Measurements from ENCODE around the gene ERCC2. TPM values are rescaled to one million over a fixed set of nuclear protein-coding genes. Genes with fewer than 3 reads are reported as not detected.
A peak's percentile ranks its signal among the peaks of the same experiment; 100 is the strongest.
"Not testable (repeated sequence)": the region's sequence is repeated elsewhere in the genome, so short reads cannot be mapped to it uniquely, and the experiment has no call there.

The ERCC2 gene
- total RNA-seq (10 to 100 TPM; 11.1 to 15.7 (median 12.2) TPM), polyA plus RNA-seq (9.6 TPM)
- long read RNA-seq, donor 1, full-length matches to known transcripts: 7 of 16 reads
- long read RNA-seq, donor 1, partial matches to known transcripts: 4 of 16 reads
- long read RNA-seq, donor 1, other reads (novel, unspliced or antisense): 5 of 16 reads
- long read RNA-seq, donor 2, full-length matches to known transcripts: 3 of 9 reads
- long read RNA-seq, donor 2, partial matches to known transcripts: 4 of 9 reads
- long read RNA-seq, donor 2, other reads (novel, unspliced or antisense): 2 of 9 reads
- long read RNA-seq, donor 3, full-length matches to known transcripts: 10 of 30 reads
- long read RNA-seq, donor 3, partial matches to known transcripts: 13 of 30 reads
- long read RNA-seq, donor 3, other reads (novel, unspliced or antisense): 7 of 30 reads
- long read RNA-seq, donor 4, full-length matches to known transcripts: 3 of 8 reads
- long read RNA-seq, donor 4, partial matches to known transcripts: 4 of 8 reads
- long read RNA-seq, donor 4, other reads (novel, unspliced or antisense): 1 of 8 reads

- no peaks in the 10 kb centered on the region for H3K27me3 ChIP-seq (ENCODE audit: control insufficient read depth, insufficient read depth)
- WGBS: 4% methylated on average over 55 of the region's 55 CpGs
- ATAC-seq: peak; percentile 98 to 99
- H3K27ac ChIP-seq (ENCODE audit: low read length): peak within 1 kb of the TSS; percentile 82
- H3K9me3 ChIP-seq (ENCODE audit: control insufficient read depth, low read length): no peaks in the 10 kb centered on the region
- H3K4me1 ChIP-seq (ENCODE audit: control insufficient read depth, insufficient read depth, low read length): no peaks in the 10 kb centered on the region
- intact Hi-C loops (cut with DNase I): no loop called here
- peak within 1 kb of the TSS; percentile 75 for H3K4me3 ChIP-seq (ENCODE audit: low read length)
- peak; percentile 99 for DNase-seq
These were observed at the start of gene ERCC2 for GRCh38 chr19:45370410-45371204. ERCC2 (minus strand) TSS chr19:45370573; CDS start chr19:45370540, 33 bp downstream.

- no peak overlapping the region for H3K27ac ChIP-seq (ENCODE audit: low read length)
- no peaks in the 10 kb centered on the region for H3K27me3 ChIP-seq (ENCODE audit: control insufficient read depth, insufficient read depth)
- DNase-seq: peak in 1 of 3 donors; percentile 56
- 33% methylated on average over 3 of the region's 3 CpGs for WGBS
- no peaks in the 10 kb centered on the region for H3K4me1 ChIP-seq (ENCODE audit: control insufficient read depth, insufficient read depth, low read length)
- no peaks in the 10 kb centered on the region for H3K9me3 ChIP-seq (ENCODE audit: control insufficient read depth, low read length)
- no peak overlapping the region for H3K4me3 ChIP-seq (ENCODE audit: low read length)
- intact Hi-C loops (cut with DNase I): no loop called here
- no peak for ATAC-seq
These were observed 49.5 kb upstream of the ERCC2 start for GRCh38 chr19:45419895-45420294.

GRCh38 chr19:45419396-45419795 lies 49.0 kb upstream of the ERCC2 start:
- 49% methylated on average over 4 of the region's 4 CpGs for WGBS
- H3K27me3 ChIP-seq (ENCODE audit: control insufficient read depth, insufficient read depth): no peaks in the 10 kb centered on the region
- ATAC-seq (no peak), DNase-seq (peak in 1 of 3 donors; percentile 72)
- intact Hi-C loops (cut with DNase I): no loop called here
- no peaks in the 10 kb centered on the region for H3K9me3 ChIP-seq (ENCODE audit: control insufficient read depth, low read length)
- no peaks in the 10 kb centered on the region for H3K4me1 ChIP-seq (ENCODE audit: control insufficient read depth, insufficient read depth, low read length)
- H3K27ac ChIP-seq (ENCODE audit: low read length): no peak overlapping the region
- no peak overlapping the region for H3K4me3 ChIP-seq (ENCODE audit: low read length)

- Histone ChIP-seq H3K9me3 (ENCODE audit: control insufficient read depth, low read length) (no peaks in the 10 kb centered on the region), H3K4me1 (ENCODE audit: control insufficient read depth, insufficient read depth, low read length) (no peaks in the 10 kb centered on the region), H3K27me3 (ENCODE audit: control insufficient read depth, insufficient read depth) (no peaks in the 10 kb centered on the region), H3K27ac (ENCODE audit: low read length) (no peak overlapping the region), H3K4me3 (ENCODE audit: low read length) (no peak overlapping the region)
- ATAC-seq: no peak
- intact Hi-C loops (cut with DNase I): no loop called here
- peak in 1 of 3 donors; percentile 35 for DNase-seq
- WGBS: 69% methylated on average over 9 of the region's 9 CpGs
These were observed 48.4 kb upstream of the ERCC2 start for GRCh38 chr19:45418802-45419201.

GRCh38 chr19:45417151-45417550 lies 46.8 kb upstream of the ERCC2 start:
- Histone ChIP-seq H3K9me3 (ENCODE audit: control insufficient read depth, low read length) (no peaks in the 10 kb centered on the region), H3K27me3 (ENCODE audit: control insufficient read depth, insufficient read depth) (no peaks in the 10 kb centered on the region), H3K27ac (ENCODE audit: low read length) (no peak overlapping the region), H3K4me1 (ENCODE audit: control insufficient read depth, insufficient read depth, low read length) (no peaks in the 10 kb centered on the region), H3K4me3 (ENCODE audit: low read length) (no peak overlapping the region)
- ATAC-seq: no peak
- intact Hi-C loops (cut with DNase I): no loop called here
- no peak for DNase-seq
- WGBS: 81% methylated on average over 4 of the region's 4 CpGs

- intact Hi-C loops (cut with DNase I): no loop called here
- ATAC-seq (no peak), DNase-seq (no peak)
- 96% methylated on average over 8 of the region's 8 CpGs for WGBS
- Histone ChIP-seq H3K4me3 (ENCODE audit: low read length) (no peak overlapping the region), H3K4me1 (ENCODE audit: control insufficient read depth, insufficient read depth, low read length) (no peaks in the 10 kb centered on the region), H3K27me3 (ENCODE audit: control insufficient read depth, insufficient read depth) (no peaks in the 10 kb centered on the region), H3K27ac (ENCODE audit: low read length) (no peak overlapping the region), H3K9me3 (ENCODE audit: control insufficient read depth, low read length) (no peaks in the 10 kb centered on the region)
These were observed 44.1 kb upstream of the ERCC2 start for GRCh38 chr19:45414468-45414867.

- DNase-seq: no peak
- Histone ChIP-seq H3K27me3 (ENCODE audit: control insufficient read depth, insufficient read depth) (no peaks in the 10 kb centered on the region), H3K27ac (ENCODE audit: low read length) (no peak overlapping the region), H3K4me1 (ENCODE audit: control insufficient read depth, insufficient read depth, low read length) (no peaks in the 10 kb centered on the region), H3K4me3 (ENCODE audit: low read length) (no peak overlapping the region), H3K9me3 (ENCODE audit: control insufficient read depth, low read length) (no peaks in the 10 kb centered on the region)
- intact Hi-C loops (cut with DNase I): no loop called here
- no peak for ATAC-seq
- WGBS: 75% methylated on average over 6 of the region's 6 CpGs
These were observed 43.1 kb upstream of the ERCC2 start for GRCh38 chr19:45413497-45413896.

- intact Hi-C loops (cut with DNase I); ATAC-seq; H3K27me3 ChIP-seq (ENCODE audit: control insufficient read depth, insufficient read depth); H3K4me3 ChIP-seq (ENCODE audit: low read length); H3K9me3 ChIP-seq (ENCODE audit: control insufficient read depth, low read length); H3K27ac ChIP-seq (ENCODE audit: low read length); DNase-seq; H3K4me1 ChIP-seq (ENCODE audit: control insufficient read depth, insufficient read depth, low read length): not testable (repeated sequence)
- WGBS: 96% methylated on average over 4 of the region's 4 CpGs
These were observed 40.0 kb upstream of the ERCC2 start for GRCh38 chr19:45410330-45410729.

- Histone ChIP-seq H3K27ac (ENCODE audit: low read length) (no peak overlapping the region), H3K9me3 (ENCODE audit: control insufficient read depth, low read length) (no peaks in the 10 kb centered on the region), H3K4me3 (ENCODE audit: low read length) (no peak overlapping the region), H3K27me3 (ENCODE audit: control insufficient read depth, insufficient read depth) (no peaks in the 10 kb centered on the region), H3K4me1 (ENCODE audit: control insufficient read depth, insufficient read depth, low read length) (no peaks in the 10 kb centered on the region)
- WGBS: 49% methylated on average over 4 of the region's 4 CpGs
- ATAC-seq (no peak), DNase-seq (no peak)
- intact Hi-C loops (cut with DNase I): no loop called here
These were observed 39.2 kb upstream of the ERCC2 start for GRCh38 chr19:45409557-45409920.

GRCh38 chr19:45408830-45409556 lies 38.6 kb upstream of the ERCC2 start:
- Histone ChIP-seq H3K9me3 (ENCODE audit: control insufficient read depth, low read length) (no peaks in the 10 kb centered on the region), H3K4me1 (ENCODE audit: control insufficient read depth, insufficient read depth, low read length) (no peaks in the 10 kb centered on the region), H3K27ac (ENCODE audit: low read length) (no peak overlapping the region), H3K27me3 (ENCODE audit: control insufficient read depth, insufficient read depth) (no peaks in the 10 kb centered on the region), H3K4me3 (ENCODE audit: low read length) (no peak overlapping the region)
- WGBS: 80% methylated on average over 15 of the region's 15 CpGs
- intact Hi-C loops (cut with DNase I): no loop called here
- ATAC-seq: no peak
- DNase-seq: no peak
